ENCODE data around the gene RAB20.

- TF ChIP-seq MAX (IDR thresholded peaks at IDR 0.05), result no peak
- no peak for TF ChIP-seq REST (IDR thresholded peaks at IDR 0.05; ENCODE audit: low read depth)
- TF ChIP-seq YY1 (IDR thresholded peaks at IDR 0.05; ENCODE audit: low read depth), result no peak
- TF ChIP-seq EP300 (IDR thresholded peaks at IDR 0.05; ENCODE audit: borderline replicate concordance), result no peak
- no peak for TF ChIP-seq CREB1 (IDR thresholded peaks at IDR 0.05; ENCODE audit: low read depth)
- TF ChIP-seq ZBTB7A (IDR thresholded peaks at IDR 0.05; ENCODE audit: low read depth), result no peak
- TF ChIP-seq CEBPB (IDR thresholded peaks at IDR 0.05), result no peak
- TF ChIP-seq TAF1 (IDR thresholded peaks at IDR 0.05; ENCODE audit: low read depth), result no peak
These were observed 86.8 kb downstream of the RAB20 start for GRCh38 chr13:110474713-110475112.

All from Ishikawa (cell line).